Measurements from ENCODE around the gene S100Z.
"Not testable (repeated sequence)": the region's sequence is repeated elsewhere in the genome, so short reads cannot be mapped to it uniquely, and the experiment has no call there.

Gene S100Z

DNA sequence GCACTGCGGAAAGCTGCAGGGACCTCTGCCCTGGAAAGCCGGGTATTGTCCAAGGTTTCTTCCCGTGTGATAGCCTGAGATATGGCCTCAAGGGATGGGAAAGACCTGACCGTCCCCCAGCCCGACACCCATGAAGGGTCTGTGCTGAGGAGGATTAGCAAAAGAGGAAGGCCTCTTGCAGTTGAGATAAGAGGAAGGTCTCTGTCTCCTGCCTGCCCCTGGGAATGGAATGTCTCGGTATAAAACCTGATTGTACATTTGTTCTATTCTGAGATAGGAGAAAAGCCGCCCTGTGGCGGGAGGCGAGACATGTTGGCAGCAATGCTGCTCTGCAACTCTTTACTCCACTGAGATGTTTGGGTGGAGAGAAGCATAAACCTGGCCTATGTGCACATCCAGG lies 95.4 kb downstream of the S100Z start:
- DNase-seq (ENCODE audit: insufficient read length, low spot score); FAIRE-seq: not testable (repeated sequence)

DNA sequence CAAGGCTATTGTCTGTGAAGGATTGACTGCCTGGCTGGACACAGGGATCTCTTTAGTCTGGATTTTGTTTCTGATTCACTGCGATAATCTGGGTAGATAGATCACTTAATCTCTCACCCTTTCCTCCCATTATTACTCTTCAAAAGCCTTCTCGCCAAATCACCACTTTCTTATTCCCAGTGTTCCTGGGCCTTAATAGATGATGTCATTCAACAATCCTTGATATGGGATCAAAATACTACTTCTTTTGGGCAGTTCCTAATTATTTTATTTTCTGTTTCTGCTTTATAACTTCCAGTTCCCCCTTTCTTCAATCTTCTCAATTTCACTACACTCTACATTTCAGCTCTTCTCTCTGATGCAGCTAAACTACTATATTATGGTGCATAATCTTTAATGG lies 96.3 kb downstream of the S100Z start:
- FAIRE-seq (no peak), DNase-seq (ENCODE audit: insufficient read length, low spot score) (no peak)

DNA sequence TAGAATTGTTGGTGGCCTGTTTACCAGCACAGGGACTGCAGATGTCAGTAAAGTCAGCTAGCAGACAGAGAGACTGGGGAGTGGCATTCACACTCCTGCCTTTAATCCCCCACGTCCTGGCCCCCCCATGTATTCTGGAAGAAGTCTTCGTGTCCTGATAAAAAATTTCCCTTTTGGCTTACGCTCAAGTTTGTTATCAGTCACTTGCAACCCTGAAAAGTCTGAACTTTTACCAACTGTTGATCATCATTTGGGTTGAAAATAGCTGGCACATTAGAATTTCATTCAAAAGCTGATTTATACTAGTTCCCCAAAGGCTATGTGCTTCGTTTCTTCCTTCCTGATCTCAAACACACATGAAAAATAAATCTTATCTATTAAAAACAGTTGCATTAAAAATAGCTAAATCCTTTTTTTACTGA lies 97.3 kb downstream of the S100Z start:
- FAIRE-seq (no peak), DNase-seq (ENCODE audit: insufficient read length, low spot score) (no peak)

DNA sequence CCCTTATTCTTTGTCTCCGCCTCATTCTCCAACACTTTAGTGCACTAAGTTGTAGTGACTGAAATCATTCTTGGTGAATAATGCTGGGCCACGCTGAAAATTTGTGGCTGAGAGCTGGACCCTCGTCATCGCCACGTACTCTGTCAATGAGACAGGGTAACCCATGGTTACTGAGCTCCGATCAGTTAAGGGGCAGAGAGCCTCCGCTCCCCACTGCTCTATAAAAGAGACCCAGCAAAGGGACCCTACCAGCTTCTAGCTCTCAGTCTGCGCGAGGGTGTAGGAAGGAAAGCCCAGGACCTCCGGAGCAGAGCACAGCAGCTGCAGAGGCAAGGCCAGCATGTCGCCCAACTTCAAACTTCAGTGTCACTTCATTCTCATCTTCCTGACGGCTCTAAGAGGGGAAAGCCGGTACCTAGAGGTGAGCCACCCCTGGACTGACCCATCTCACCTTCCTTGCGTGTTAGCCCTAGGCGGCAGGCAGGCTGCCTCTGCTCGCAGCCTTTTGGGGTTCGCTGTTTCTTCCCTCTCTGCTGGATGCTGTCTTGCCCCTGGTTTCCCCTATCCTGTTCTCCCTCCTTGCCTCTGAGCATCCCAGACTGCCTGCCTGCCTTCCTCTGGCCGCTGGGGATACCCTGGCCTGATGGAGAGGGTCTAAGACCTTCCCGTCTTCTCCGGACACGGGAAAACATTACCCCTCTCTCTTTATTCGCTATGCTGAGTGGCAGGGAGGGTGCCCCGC lies 103.2 kb downstream of the S100Z start, which contains the start of gene CRHBP:
TSS of gene CRHBP (plus strand) at position 251 of the 742 bp plus-strand sequence. CDS start at position 341, 90 bp downstream.
- no peak for FAIRE-seq
- DNase-seq (ENCODE audit: insufficient read length, low spot score) = no peak

DNA sequence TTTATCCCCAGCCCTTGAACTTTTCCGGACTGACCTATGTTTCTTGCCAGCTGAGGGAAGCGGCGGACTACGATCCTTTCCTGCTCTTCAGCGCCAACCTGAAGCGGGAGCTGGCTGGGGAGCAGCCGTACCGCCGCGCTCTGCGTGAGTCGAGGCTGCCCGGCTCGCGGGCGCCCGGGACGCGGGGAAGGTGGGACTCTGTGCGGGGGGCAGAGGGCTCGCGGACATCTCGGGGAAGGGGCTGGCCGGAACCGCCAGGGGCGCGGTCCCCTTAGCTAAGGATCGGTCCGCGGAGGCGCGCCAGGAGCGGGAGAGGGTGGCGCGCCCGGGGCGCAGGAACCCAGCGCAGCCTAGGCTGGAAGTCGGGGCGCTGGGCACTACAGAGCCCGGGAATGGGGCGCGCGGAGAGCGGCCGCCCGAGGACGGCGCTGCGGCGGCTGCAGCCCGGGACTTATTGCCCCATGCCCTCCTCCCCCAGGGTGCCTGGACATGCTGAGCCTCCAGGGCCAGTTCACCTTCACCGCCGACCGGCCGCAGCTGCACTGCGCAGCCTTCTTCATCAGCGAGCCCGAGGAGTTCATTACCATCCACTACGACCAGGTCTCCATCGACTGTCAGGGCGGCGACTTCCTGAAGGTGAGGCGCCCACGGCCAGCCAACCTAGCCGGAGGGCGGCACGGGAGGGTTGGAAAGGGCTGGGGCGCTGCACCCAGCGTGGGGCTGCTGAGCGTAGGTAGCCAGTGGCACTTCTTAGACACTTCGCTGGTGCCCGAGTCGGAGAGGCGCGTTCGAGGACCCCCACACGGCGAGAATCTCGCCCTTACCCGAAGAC lies 104.0 kb downstream of the S100Z start:
- DNase-seq (ENCODE audit: insufficient read length, low spot score) = no peak
- no peak for FAIRE-seq

DNA sequence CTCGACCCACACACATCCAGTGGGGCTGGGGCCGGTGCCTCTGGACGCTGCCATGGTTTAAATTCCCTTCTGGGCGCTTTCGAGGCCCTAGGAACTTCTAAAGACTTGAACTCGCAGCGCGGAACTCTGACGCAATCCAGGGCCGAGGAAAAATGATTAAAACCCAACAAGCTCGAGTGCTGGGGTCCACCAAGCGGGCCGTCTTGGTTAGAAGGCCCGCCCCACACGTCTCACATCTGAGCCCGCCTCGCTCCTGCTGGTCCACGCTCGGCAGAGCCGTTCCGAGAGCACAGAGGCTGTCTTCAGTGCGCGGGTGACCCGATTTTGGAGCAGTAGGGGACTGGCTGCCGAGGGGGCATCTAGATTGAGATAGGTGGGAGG lies 104.6 kb downstream of the S100Z start:
- DNase-seq (ENCODE audit: insufficient read length, low spot score) (no peak), FAIRE-seq (no peak)

DNA sequence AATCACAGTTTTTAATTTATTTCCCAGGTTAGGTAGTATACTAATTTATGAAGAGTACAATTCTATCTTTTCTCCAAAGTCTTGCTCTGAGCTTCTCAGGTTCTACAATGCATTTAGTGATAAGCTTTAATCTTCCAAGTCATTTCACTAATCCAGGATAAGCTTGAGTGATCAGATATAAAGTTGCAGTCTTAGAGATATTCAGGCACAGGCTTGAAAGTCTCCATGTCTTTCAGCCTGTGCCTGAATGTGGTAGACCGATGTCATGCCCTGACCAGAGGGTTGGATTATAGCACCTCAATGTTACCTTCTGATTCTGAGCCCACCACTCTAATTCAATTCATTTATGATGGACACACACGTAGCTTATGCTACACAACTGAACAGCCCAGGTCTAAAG lies 106.2 kb downstream of the S100Z start:
- FAIRE-seq = no peak
- no peak for DNase-seq (ENCODE audit: insufficient read length, low spot score)

DNA sequence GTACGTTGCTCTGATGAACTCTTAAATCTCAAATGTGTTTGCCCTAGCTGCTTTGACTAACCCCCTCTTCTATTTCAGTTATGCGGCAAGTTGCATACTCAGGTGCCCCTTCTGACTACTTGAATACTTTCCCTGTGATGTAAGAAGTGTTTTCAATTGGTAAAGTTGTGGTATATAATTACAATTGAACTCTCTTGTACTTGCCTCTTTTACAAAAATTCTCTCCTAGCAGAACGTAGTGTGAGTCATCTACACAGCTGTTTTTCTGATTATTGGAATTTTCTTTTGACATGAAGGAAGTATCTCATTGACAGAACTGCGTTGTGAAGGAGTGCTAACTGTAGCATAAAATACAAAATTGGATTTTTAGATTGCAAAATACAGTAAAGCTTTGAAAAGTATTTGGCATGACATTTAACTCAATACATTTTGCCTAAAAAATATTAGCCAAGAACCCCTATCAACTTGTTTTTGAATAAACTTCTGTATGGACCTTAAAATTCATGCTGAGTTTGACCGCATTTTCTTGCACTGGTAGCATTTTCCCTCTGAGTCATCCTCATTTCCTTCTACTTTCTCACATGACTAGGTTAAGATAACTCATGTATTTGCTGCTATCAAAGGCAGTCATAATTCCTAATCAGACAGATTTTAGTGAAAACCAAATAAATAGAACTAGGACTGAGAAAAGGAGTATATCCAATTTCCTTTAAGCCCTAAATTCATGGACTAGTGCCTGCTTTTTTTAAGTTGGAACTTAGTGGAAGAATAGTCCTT lies 109.4 kb downstream of the S100Z start:
- no peak for FAIRE-seq
- no peak for DNase-seq (ENCODE audit: insufficient read length, low spot score)

DNA sequence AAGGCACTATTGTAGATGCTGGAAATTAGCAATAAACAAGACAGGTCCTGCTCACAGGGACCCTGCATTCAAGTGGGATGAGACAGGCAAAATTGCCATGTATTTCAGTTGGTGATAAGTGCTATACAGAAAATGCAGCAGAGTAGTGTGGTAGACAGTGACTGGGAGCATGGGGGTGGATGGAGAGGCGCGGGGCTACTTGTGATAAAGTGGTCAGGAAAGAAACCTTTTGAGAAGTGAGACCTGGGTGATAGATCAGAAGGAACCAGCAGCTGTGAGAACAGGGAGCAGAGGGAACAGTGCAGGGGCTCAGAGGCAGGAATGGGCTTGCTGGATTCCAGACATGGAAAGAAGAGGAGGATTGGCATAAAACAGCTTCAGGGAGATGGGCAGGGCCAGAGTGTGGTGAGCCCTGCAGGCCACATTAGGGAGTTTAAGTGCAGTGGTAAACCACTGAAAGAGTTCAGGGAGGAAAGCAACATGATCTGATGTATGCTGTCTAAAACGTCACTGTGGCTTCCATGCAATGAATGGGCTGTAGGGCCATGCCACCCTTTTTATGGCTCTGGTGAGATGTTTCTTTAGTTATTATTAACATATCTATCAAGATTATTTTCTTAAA lies 110.3 kb downstream of the S100Z start:
- DNase-seq (ENCODE audit: insufficient read length, low spot score) = no peak
- peak; percentile 79 for FAIRE-seq

DNA sequence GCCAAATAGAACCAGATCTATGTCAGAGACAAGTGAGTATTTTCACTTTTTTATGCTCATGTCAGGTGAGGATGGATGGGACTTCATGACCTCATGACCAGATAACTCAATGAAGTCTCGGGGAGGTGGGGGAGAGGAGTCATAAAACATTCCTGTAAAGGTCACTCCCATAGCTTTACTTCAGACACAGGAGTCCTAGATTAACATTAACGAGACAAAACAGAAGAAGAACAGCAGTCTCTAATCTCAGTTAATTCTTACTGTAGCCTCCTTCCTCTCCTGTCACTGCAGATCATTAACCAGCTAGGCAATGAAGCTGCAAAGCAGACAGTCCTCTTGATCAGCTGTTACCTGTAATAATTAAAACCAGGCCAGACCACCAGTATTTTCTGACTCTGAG lies 114.2 kb downstream of the S100Z start:
- DNase-seq (ENCODE audit: insufficient read length, low spot score) = no peak
- no peak for FAIRE-seq

All from GM19239 (cell line).